B cell (primary cell): ENCODE measurements around the gene TRPM2. TPM values are rescaled to one million over a fixed set of nuclear protein-coding genes. Genes with fewer than 3 reads are reported as not detected.

ENCODE experiments used
- ATAC-seq: fragments of 200-7000 bp; cut with Tn5 transposase; one replicate; pipeline ENCODE4 v1.10.0; 2021; ENCODE audit warnings: low read depth, mild to moderate bottlenecking, moderate number of reproducible peaks, moderate library complexity
- CTCF ChIA-PET: fragments of 350-600 bp; sonication (Branson Sonifier 250); formaldehyde crosslinking; loops from one replicate; lab custom pipeline; 2021; ENCODE audit warnings: antibody characterized with exemption, inconsistent platforms; lab: Charles Lee
- POLR2A ChIA-PET: fragments of 350-600 bp; sonication (Branson Sonifier 250); formaldehyde crosslinking; loops from one replicate; lab custom pipeline; 2021; ENCODE audit warnings: antibody characterized with exemption; lab: Charles Lee
- DNase-seq: peaks from one replicate; pipeline ENCODE4 v3.0.0; 2013
- H2AFZ ChIP-seq: 2 replicates; pipeline ENCODE4 v1.6.1; 2012; ENCODE audit warnings: mild to moderate bottlenecking, low read depth, low read length; ENCODE audit not compliant: insufficient read depth, poor library complexity, severe bottlenecking
- H3K27ac ChIP-seq, 2 donors: 1 replicate in 1 of 2; 2 replicates in 1 of 2; pipeline ENCODE4 v1.5.1; 2012 to 2013; ENCODE audit warnings: low read length in 2 of 2, mild to moderate bottlenecking in 2 of 2, moderate library complexity in 1 of 2
- H3K27me3 ChIP-seq, 4 experiments: fragments of 200-600 bp in 1 of 4; sonication (generic) in 1 of 4; replicated peaks in 1 of 4; 1 replicate in 2 of 4; 2 replicates in 2 of 4; pipeline versions ENCODE4 v1.6.1 to v1.7.0; 2013 to 2016; ENCODE audit warnings: low read length in 3 of 4, mild to moderate bottlenecking in 2 of 4, mixed read lengths in 1 of 4, moderate library complexity in 1 of 4; ENCODE audit not compliant: insufficient read depth in 4 of 4, control insufficient read depth in 3 of 4; ENCODE audit errors: control extremely low read depth in 1 of 4
- H3K36me3 ChIP-seq, 2 experiments: replicated peaks in 1 of 2; 1 replicate in 1 of 2; 2 replicates in 1 of 2; pipeline versions ENCODE4 v1.6.1 to v1.7.1; 2013; ENCODE audit warnings: low read length in 1 of 2; ENCODE audit not compliant: insufficient read depth in 2 of 2, control insufficient read depth in 1 of 2; ENCODE audit errors: control extremely low read depth in 1 of 2, extremely low read depth in 1 of 2
- H3K4me1 ChIP-seq, 2 donors: fragments of 200-600 bp in 1 of 2; sonication (generic) in 1 of 2; 1 replicate in 1 of 2; 2 replicates in 1 of 2; pipeline versions ENCODE4 v1.5.1 to v1.6.1; 2013 to 2017; ENCODE audit warnings: low read length in 2 of 2; ENCODE audit not compliant: control insufficient read depth in 2 of 2, insufficient read depth in 2 of 2
- H3K4me2 ChIP-seq: replicated peaks from 2 replicates; pipeline ENCODE3; 2012; ENCODE audit warnings: mild to moderate bottlenecking, low read depth, low read length; ENCODE audit not compliant: poor library complexity, severe bottlenecking
- H3K4me3 ChIP-seq, 5 experiments: fragments of 200-600 bp in 1 of 5; sonication (generic) in 1 of 5; 1 replicate in 3 of 5; 2 replicates in 2 of 5; pipeline versions ENCODE4 v1.5.1 to v1.7.0; 2011 to 2016; ENCODE audit warnings: low read length in 4 of 5, mild to moderate bottlenecking in 4 of 5, low read depth in 2 of 5, control low read depth in 1 of 5, moderate library complexity in 1 of 5; ENCODE audit not compliant: insufficient read depth in 1 of 5; ENCODE audit errors: control extremely low read depth in 1 of 5, extremely low read depth in 1 of 5
- H3K79me2 ChIP-seq: fragments of 200-600 bp; sonication (generic); one replicate; pipeline ENCODE4 v1.6.0; 2016; ENCODE audit warnings: low read length; ENCODE audit not compliant: control insufficient read depth, insufficient read depth
- H3K9ac ChIP-seq: fragments of 200-600 bp; sonication (generic); 2 replicates; pipeline ENCODE4 v1.6.1; 2017; ENCODE audit warnings: mild to moderate bottlenecking, low read length, moderate library complexity
- H3K9me3 ChIP-seq, 3 donors: one replicate each; pipeline versions ENCODE4 v1.6.1 to v1.7.1; 2013; ENCODE audit warnings: low read length in 2 of 3; ENCODE audit not compliant: control insufficient read depth in 2 of 3, insufficient read depth in 1 of 3; ENCODE audit errors: control extremely low read depth in 1 of 3
- H4K20me1 ChIP-seq: 2 replicates; pipeline ENCODE4 v1.6.0; 2012; ENCODE audit warnings: mild to moderate bottlenecking, low read length; ENCODE audit not compliant: insufficient read depth, control insufficient read depth, poor library complexity, severe bottlenecking
- H3K27ac Mint-ChIP-seq: one replicate; pipeline ENCODE4 v1.8.0; 2021; ENCODE audit warnings: mixed read lengths
- H3K27me3 Mint-ChIP-seq: one replicate; pipeline ENCODE4 v1.8.0; 2021; ENCODE audit warnings: mixed read lengths
- H3K4me1 Mint-ChIP-seq: one replicate; pipeline ENCODE4 v1.8.0; 2021; ENCODE audit warnings: mixed read lengths
- H3K4me3 Mint-ChIP-seq: one replicate; pipeline ENCODE4 v1.8.0; 2021; ENCODE audit warnings: mixed read lengths
- H3K9me3 Mint-ChIP-seq: one replicate; pipeline ENCODE4 v1.8.0; 2022; ENCODE audit warnings: mixed read lengths; ENCODE audit not compliant: insufficient read depth
- EZH2 ChIP-seq: IDR thresholded peaks from 2 replicates; pipeline ENCODE4 v1.6.1; 2012; ENCODE audit warnings: borderline replicate concordance, low read depth, mild to moderate bottlenecking, moderate library complexity, low read length; ENCODE audit not compliant: insufficient read depth, poor library complexity, severe bottlenecking
- WGBS: methylation state at CpG from one replicate; pipeline ENCODE4 v1.1.5; 2013; ENCODE audit warnings: missing lambda C conversion rate; ENCODE audit not compliant: insufficient coverage; 5-methylcytosine and 5-hydroxymethylcytosine counted together
- intact Hi-C: fragments of 100-400 bp; cut with micrococcal nuclease; formaldehyde crosslinking; loops from one replicate; pipeline ENCODE4 v1.10.0; 2022
- polyA plus RNA-seq: library from polyadenylated mRNA; depleted of rRNA; stranded (reverse); fragments of >200 nt; gene quantifications from 2 replicates; pipeline ENCODE4 v1.2.3, GENCODE V29; 2012
- total RNA-seq, 2 donors: library from RNA; stranded (reverse); fragments of 120-200 nt in 1 of 2; gene quantifications; 1 replicate in 1 of 2; 2 replicates in 1 of 2; pipeline versions ENCODE4 v1.2.3 to v1.2.4, GENCODE V29; 2013 to 2022
- TF ChIP-seq, protein P1 (sequence below): fragments of 200-600 bp; IDR thresholded peaks from one replicate; pipeline ENCODE4 v1.8.0; 2022; ENCODE audit warnings: antibody characterized with exemption, mild to moderate bottlenecking

Gene TRPM2
- total and polyA plus RNA-seq, 2 donors (not counting 1 experiment from before 2014, with no cell fraction given): 1.6 to 8.4 TPM

DNA sequence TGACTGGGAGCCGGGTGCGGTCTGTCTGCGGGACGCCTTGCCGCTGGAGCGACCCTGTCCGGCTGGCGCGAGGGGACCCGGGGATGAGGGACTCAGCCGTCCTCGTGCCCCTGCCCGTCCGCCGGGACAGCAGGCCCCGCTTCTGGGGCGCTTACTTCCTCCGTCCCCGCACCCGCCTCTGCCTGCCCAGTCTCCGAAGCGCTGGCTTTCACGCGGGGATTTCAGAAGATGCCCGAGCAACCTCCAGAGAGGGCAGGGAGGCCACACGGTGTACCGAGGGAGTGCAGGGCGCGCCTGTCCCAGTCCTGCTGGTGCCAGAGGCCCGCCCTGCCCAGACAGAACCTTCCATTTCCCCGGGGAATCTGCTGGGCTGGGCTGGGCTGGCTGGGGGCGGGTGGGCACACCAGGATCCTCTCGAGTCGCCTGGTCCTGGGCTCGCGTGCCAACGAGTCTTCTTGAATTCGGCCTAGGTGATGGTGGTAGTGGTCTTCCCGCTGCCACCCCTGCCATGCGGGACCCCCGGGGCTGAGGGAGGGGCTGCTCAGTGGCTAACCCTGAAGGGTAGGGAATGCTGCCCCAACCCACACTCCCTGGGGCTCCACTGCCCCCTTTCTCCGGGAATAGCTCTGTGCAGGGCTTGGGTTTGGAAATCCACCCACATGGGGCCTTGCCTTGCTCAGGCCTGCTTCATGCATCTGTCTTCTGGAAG is 2.5 kb upstream of the TRPM2 start:
- H3K9me3 Mint-ChIP-seq: no peaks in the 10 kb centered on the region
- no peak for ATAC-seq
- no peak overlapping the region for H3K27ac Mint-ChIP-seq
- peaks cover 0 to 7% (median 0%) of the 10 kb centered on the region in 3 donors for H3K9me3 ChIP-seq
- H3K4me1 ChIP-seq: peaks cover 45 to 49% of the 10 kb centered on the region in 2 donors
- H3K4me3 ChIP-seq: no peak overlapping the region
- H4K20me1 ChIP-seq: no peaks in the 10 kb centered on the region
- no peaks in the 10 kb centered on the region for H3K36me3 ChIP-seq
- H3K27ac ChIP-seq: no peak overlapping the region
- H3K4me1 Mint-ChIP-seq: peaks cover 33% of the 10 kb centered on the region
- intact Hi-C loops: loop anchor here (10.0 kb wide), 1 partner anchor 134 kb away; no protein-coding TSS in a partner anchor
- DNase-seq: no peak
- no peaks in the 10 kb centered on the region for H3K79me2 ChIP-seq
- WGBS: 52% methylated on average over 40 of the region's 42 CpGs
- ChIA-PET CTCF (no interaction called here), POLR2A (no interaction called here)
- H3K4me2 ChIP-seq: peak overlapping the region; percentile 29
- no peak overlapping the region for H2AFZ ChIP-seq
- TF ChIP-seq EZH2: no peak
- TF ChIP-seq, protein P1, sequence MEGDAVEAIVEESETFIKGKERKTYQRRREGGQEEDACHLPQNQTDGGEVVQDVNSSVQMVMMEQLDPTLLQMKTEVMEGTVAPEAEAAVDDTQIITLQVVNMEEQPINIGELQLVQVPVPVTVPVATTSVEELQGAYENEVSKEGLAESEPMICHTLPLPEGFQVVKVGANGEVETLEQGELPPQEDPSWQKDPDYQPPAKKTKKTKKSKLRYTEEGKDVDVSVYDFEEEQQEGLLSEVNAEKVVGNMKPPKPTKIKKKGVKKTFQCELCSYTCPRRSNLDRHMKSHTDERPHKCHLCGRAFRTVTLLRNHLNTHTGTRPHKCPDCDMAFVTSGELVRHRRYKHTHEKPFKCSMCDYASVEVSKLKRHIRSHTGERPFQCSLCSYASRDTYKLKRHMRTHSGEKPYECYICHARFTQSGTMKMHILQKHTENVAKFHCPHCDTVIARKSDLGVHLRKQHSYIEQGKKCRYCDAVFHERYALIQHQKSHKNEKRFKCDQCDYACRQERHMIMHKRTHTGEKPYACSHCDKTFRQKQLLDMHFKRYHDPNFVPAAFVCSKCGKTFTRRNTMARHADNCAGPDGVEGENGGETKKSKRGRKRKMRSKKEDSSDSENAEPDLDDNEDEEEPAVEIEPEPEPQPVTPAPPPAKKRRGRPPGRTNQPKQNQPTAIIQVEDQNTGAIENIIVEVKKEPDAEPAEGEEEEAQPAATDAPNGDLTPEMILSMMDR: no peak
- H3K9ac ChIP-seq: no peak overlapping the region
- H3K27me3 Mint-ChIP-seq: peaks cover 15% of the 10 kb centered on the region
- H3K4me3 Mint-ChIP-seq: no peak overlapping the region
- H3K27me3 ChIP-seq: peaks cover 0 to 28% (median 12%) of the 10 kb centered on the region in 4 experiments

DNA sequence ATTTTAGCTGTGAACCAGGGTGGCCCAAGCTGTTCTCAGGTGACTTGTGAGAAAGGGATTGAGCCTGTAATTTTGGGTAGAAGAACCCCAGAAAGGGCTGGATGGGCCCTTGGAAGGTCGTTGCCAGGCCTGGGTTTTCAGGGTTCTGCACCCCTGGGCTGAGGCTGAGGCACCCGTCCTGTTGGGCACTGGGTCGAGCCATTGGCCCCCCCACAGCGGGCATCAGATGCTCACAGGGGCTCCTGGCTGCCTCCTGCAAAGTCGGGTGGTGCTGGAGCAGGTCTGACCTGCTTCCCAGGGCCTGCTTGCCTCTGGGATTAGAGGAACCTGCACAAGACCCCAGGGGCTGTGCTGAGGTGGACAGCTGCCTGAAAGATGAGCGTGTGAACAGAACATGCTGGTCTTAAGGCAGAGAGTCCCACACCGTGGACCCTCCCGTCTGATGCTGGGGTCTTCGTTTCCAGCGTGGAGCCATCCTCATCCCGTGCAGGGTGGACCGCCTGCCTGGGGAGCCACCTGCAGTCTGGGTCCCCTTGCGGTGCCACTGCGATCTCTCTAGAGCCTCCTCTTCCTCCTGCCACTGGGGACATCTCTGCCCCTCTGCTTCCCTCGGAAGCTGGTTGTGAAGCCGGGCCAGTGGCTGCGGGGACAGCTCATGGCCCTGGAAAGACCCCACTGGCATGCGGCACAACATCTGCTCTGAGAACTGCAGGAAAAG is 1.7 kb upstream of the TRPM2 start:
- no peak overlapping the region for H3K4me2 ChIP-seq
- H3K9me3 Mint-ChIP-seq: no peaks in the 10 kb centered on the region
- no peak overlapping the region for H2AFZ ChIP-seq
- peaks cover 48 to 49% of the 10 kb centered on the region in 2 donors for H3K4me1 ChIP-seq
- CTCF ChIA-PET: no interaction called here
- H3K4me1 Mint-ChIP-seq: peaks cover 39% of the 10 kb centered on the region
- WGBS: 94% methylated on average over 18 of the region's 18 CpGs
- POLR2A ChIA-PET: no interaction called here
- no peak overlapping the region for H3K27ac ChIP-seq
- H3K36me3 ChIP-seq: no peaks in the 10 kb centered on the region
- peaks cover 0 to 7% (median 0%) of the 10 kb centered on the region in 3 donors for H3K9me3 ChIP-seq
- H3K4me3 ChIP-seq: no peak overlapping the region
- H3K27ac Mint-ChIP-seq: no peak overlapping the region
- DNase-seq: peak; percentile 19
- no peak for ATAC-seq
- no peaks in the 10 kb centered on the region for H4K20me1 ChIP-seq
- intact Hi-C loops: loop anchor here (10.0 kb wide), 1 partner anchor 133 kb away; no protein-coding TSS in a partner anchor
- no peak overlapping the region for H3K9ac ChIP-seq
- peaks cover 0 to 27% (median 12%) of the 10 kb centered on the region in 4 experiments for H3K27me3 ChIP-seq
- H3K27me3 Mint-ChIP-seq: peaks cover 11% of the 10 kb centered on the region
- no peak for TF ChIP-seq EZH2
- TF ChIP-seq, protein P1: no peak
- H3K4me3 Mint-ChIP-seq: no peak overlapping the region
- H3K79me2 ChIP-seq: no peaks in the 10 kb centered on the region
